GM21423 (cell line): Measurements from ENCODE around the gene MAML1.
A peak's percentile ranks its signal among the peaks of the same experiment; 100 is the strongest.

Source experiments
- ATAC-seq: cut with Tn5 transposase; IDR thresholded peaks from one replicate; pipeline ENCODE4 v1.9.1; 2021; ENCODE audit warnings: mild to moderate bottlenecking, moderate library complexity; ENCODE audit not compliant: unreplicated experiment

The MAML1 gene

GRCh38 chr5:179791881-179792611 is 59.4 kb downstream of the MAML1 start:
- ATAC-seq = no peak

GRCh38 chr5:179792612-179793467 is 60.2 kb downstream of the MAML1 start:
- ATAC-seq = no peak

- ATAC-seq = peak; percentile 36
Observed at GRCh38 chr5:179793468-179794139, 61.0 kb downstream of the MAML1 start, which contains the start of gene LTC4S. Gene LTC4S (plus strand): TSS chr5:179793986. CDS start chr5:179794081, 95 bp downstream.

GRCh38 chr5:179794171-179794570 is 61.5 kb downstream of the MAML1 start:
- ATAC-seq = no peak

GRCh38 chr5:179794575-179794974 is 62.0 kb downstream of the MAML1 start:
- ATAC-seq = no peak

GRCh38 chr5:179795049-179795862 is 62.6 kb downstream of the MAML1 start:
- no peak for ATAC-seq

- ATAC-seq = peak; percentile 60
Observed at GRCh38 chr5:179795863-179796833, 63.5 kb downstream of the MAML1 start.

GRCh38 chr5:179796877-179797608 is 64.4 kb downstream of the MAML1 start:
- no peak for ATAC-seq

GRCh38 chr5:179797741-179798140 is 65.1 kb downstream of the MAML1 start:
- no peak for ATAC-seq

GRCh38 chr5:179798144-179798770 is 65.6 kb downstream of the MAML1 start:
- ATAC-seq = no peak

GRCh38 chr5:179798771-179799643 is 66.4 kb downstream of the MAML1 start:
- no peak for ATAC-seq

- no peak for ATAC-seq
Observed at GRCh38 chr5:179799644-179799973, 67.0 kb downstream of the MAML1 start.

GRCh38 chr5:179800071-179800695 is 67.6 kb downstream of the MAML1 start:
- no peak for ATAC-seq

GRCh38 chr5:179800696-179801201 is 68.1 kb downstream of the MAML1 start:
- no peak for ATAC-seq

- peak; percentile 32 for ATAC-seq
Observed at GRCh38 chr5:179801304-179802206, 68.9 kb downstream of the MAML1 start.
